ENCODE results near the gene RARA.

Gene RARA

GRCh38 chr17:40345994-40346764 lies 37.2 kb downstream of the RARA start:
- DNase-seq (ENCODE audit: low read depth), result no peak

DNA sequence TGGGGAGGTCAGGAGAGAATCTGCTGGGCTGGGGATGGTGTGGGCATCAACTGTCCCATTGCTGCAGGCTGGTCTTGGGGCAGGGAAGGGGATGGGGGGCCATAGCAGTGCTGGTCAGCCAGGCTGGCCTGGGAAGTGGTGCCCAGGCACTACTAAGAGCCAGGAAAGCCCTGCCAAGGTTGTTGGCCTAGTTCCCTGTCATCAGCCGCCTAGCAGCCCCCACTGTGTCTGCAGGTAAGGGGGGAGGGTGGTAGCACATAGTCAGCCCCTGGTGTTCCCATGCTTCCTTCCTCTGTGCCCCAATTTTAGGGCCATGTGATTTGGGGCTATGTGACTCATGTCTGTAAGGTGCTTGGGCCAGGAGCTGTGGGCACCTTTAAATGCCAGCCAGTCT lies 37.8 kb downstream of the RARA start:
- no peak for DNase-seq (ENCODE audit: low read depth)

GRCh38 chr17:40347319-40348135 lies 38.5 kb downstream of the RARA start:
- no peak for DNase-seq (ENCODE audit: low read depth)

DNA sequence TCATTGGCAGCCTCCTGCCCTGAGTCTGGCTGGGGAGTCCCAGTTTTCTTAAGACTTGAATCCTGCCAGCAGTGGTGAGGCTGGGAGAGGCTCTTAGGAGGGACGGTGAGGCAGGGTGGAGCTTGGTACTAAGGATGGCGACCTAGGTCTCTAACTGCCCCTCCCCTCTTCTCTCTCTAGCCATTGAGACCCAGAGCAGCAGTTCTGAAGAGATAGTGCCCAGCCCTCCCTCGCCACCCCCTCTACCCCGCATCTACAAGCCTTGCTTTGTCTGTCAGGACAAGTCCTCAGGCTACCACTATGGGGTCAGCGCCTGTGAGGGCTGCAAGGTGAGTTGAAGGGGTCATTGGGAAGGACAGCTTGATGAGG lies 39.1 kb downstream of the RARA start:
- DNase-seq (ENCODE audit: low read depth), result no peak

DNA sequence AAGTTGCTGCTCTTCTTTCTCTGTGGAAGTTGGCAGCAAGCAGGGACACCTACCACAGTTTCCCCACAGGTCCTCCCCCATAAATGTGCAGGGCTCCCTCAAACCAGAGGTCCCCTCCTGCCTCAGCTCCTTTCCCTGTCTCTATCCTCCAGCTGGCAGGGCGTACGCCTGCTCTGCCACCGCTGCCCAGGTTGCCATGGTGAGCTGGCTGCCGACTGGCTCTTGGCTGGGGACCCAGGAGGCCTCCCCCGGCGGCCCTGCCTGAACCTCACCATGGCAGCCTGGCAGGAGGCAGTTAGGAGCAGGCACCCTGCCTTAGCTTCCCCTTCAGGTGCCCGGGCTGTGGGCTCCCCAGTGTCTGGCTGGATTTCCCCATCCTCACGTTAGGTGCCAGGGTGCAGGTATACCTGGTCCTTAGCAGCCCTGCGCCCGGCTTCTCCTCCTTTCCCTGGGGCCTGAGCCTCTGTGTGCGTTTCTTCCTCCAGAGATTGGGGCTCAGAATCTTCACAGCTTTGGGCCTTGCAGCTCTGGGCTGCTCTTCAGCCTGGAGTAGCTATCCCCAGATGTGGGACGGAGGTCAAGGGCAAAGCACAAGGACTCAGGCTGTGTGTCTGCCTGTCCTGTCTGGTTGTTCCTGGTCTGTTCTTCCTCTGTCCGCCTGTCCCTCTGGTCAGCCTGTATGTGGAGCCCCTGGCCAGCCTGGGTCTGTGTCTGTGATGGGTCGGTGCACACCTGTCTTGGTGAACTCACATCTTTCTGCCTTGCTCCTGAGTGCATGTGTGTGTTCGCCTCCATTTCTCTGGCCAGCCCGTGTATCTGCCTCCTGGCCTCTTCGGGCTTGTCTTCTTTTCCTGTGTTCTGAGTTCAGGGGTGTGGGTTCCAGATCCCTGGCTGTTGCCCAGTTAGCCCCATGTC lies 39.8 kb downstream of the RARA start:
- DNase-seq (ENCODE audit: low read depth), result no peak

GRCh38 chr17:40349477-40349894 lies 40.5 kb downstream of the RARA start:
- DNase-seq (ENCODE audit: low read depth), result no peak

GRCh38 chr17:40349895-40350688 lies 41.1 kb downstream of the RARA start:
- DNase-seq (ENCODE audit: low read depth), result no peak

DNA sequence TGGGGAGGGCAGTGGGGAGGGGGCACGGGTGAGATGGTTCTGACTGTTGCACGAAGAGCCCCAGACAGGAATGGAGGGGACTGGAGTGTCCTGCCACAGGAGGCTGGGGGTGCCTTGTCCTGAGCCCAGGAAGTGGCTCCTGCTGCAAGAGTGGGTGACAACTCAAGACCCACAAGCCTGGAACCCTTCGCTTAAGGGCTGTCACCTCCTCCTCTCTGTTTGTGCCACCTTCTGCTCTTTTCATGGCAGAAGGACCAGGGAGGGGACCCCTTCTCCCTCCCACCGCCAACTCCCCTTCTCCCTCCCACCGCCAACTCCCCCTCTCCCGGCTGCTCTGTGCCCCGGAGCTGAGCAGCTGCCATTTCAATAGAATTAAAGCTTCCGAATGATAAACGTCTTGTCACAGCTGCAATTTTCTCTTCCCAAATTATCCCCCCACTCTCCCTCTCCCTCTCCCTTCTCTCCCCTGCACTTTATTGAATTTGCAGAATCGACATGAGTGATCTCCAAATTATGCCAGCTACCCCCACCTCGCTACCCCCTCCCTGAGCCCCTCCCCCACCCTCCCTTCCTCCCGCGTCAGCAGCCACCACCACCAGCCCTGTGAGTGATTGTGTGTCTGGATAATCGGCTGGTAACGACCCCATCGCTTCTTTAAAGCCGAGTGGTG lies 41.8 kb downstream of the RARA start:
- no peak for DNase-seq (ENCODE audit: low read depth)

- no peak for DNase-seq (ENCODE audit: low read depth)
Measured at GRCh38 chr17:40351359-40352236, 42.6 kb downstream of the RARA start.

DNA sequence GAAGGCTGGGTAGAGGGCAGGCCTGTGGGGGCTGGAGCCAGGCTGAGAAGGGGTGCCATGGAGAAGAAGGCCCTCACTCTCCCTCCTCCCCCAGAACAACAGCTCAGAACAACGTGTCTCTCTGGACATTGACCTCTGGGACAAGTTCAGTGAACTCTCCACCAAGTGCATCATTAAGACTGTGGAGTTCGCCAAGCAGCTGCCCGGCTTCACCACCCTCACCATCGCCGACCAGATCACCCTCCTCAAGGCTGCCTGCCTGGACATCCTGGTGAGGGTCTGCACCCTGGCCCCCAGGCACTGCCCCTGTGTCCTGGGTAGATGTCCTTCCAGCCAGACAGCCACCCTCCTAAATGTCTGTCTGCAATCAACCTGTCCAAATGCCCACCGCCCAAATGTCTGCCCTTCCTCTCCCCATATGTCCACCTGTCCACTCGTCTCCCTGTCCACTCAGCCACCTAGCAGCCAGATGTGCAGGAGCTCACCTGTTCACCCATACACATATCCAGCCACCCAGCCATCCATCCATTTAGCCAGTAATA lies 43.3 kb downstream of the RARA start:
- no peak for DNase-seq (ENCODE audit: low read depth)

- no peak for DNase-seq (ENCODE audit: low read depth)
Measured at GRCh38 chr17:40352779-40353394, 43.9 kb downstream of the RARA start.

DNA sequence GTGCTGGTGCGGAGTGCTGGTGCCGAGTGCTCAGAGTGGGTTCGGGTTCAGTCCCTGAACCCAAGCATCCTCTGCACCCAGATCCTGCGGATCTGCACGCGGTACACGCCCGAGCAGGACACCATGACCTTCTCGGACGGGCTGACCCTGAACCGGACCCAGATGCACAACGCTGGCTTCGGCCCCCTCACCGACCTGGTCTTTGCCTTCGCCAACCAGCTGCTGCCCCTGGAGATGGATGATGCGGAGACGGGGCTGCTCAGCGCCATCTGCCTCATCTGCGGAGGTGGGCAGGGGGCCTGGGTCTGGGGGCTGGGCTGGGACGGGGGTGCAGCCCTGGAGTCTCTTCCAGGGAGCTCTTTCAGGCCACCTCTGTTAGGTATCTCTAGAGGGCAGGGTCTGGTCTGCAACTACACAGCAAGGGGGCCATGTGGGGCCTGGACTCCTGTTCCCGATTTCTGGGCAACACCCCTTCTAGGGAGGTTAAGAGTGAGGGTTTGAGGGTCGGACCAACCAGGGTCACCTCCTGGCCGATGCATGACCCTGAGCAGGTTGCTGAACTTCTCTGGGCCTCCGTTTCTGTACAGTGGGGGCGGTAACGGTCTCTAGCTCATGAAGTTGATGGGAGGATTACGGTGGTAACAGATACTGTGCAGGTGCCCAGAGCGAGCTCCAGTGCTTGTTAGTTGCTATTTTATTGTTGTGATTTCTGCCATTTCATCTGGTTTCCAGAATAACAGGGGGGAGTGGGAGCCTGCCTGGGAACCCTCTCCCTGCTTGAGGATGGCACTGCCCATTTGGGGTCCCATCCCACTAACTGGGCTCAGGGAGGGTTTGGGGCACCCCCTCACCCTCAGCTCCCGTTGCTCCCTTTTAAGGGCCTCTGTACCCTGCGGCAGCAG lies 45.5 kb downstream of the RARA start:
- DNase-seq (ENCODE audit: low read depth), result no peak

GRCh38 chr17:40355123-40355803 lies 46.3 kb downstream of the RARA start:
- DNase-seq (ENCODE audit: low read depth), result peak; percentile 73

DNA sequence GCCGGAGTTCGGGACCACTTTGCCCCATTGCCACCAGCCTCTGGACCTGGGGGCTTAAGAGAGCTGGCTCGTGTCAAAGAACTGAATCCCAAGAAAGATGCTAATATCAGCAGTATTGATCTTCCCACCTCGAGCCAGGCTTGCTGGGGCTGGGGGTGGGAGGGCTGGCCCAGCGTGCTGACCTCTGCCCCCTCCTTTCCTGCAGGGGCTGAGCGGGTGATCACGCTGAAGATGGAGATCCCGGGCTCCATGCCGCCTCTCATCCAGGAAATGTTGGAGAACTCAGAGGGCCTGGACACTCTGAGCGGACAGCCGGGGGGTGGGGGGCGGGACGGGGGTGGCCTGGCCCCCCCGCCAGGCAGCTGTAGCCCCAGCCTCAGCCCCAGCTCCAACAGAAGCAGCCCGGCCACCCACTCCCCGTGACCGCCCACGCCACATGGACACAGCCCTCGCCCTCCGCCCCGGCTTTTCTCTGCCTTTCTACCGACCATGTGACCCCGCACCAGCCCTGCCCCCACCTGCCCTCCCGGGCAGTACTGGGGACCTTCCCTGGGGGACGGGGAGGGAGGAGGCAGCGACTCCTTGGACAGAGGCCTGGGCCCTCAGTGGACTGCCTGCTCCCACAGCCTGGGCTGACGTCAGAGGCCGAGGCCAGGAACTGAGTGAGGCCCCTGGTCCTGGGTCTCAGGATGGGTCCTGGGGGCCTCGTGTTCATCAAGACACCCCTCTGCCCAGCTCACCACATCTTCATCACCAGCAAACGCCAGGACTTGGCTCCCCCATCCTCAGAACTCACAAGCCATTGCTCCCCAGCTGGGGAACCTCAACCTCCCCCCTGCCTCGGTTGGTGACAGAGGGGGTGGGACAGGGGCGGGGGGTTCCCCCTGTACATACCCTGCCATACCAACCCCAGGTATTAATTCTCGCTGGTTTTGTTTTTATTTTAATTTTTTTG lies 47.1 kb downstream of the RARA start:
- no peak for DNase-seq (ENCODE audit: low read depth)

DNA sequence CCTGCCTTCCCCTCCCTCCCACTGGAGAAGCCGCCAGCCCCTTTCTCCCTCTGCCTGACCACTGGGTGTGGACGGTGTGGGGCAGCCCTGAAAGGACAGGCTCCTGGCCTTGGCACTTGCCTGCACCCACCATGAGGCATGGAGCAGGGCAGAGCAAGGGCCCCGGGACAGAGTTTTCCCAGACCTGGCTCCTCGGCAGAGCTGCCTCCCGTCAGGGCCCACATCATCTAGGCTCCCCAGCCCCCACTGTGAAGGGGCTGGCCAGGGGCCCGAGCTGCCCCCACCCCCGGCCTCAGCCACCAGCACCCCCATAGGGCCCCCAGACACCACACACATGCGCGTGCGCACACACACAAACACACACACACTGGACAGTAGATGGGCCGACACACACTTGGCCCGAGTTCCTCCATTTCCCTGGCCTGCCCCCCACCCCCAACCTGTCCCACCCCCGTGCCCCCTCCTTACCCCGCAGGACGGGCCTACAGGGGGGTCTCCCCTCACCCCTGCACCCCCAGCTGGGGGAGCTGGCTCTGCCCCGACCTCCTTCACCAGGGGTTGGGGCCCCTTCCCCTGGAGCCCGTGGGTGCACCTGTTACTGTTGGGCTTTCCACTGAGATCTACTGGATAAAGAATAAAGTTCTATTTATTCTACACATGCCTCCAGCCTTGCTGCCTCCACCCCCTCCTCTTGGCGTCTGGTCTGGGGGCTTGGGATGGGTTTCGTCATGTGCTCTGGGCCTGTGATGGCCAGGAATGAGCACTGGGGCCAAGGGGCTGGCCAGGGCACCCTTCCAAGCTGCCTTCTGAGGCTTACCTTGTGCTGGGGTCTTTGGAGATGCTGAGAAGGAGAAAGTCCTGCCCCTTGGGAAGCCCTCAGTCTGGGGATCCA lies 48.3 kb downstream of the RARA start:
- DNase-seq (ENCODE audit: low read depth), result no peak

Measured in activated T-helper 9 cell treated with anti-CD3 and anti-CD28 coated beads, Interleukin-2, amount 50 U/mL, for 16 hours (primary cell).